ENCODE results near the gene SLC34A3. TPM values are rescaled to one million over a fixed set of nuclear protein-coding genes. Genes with fewer than 3 reads are reported as not detected.

The SLC34A3 gene
- total and polyA plus RNA-seq, 2 donors (not counting 1 experiment from before 2014, with no cell fraction given): not detected

DNA sequence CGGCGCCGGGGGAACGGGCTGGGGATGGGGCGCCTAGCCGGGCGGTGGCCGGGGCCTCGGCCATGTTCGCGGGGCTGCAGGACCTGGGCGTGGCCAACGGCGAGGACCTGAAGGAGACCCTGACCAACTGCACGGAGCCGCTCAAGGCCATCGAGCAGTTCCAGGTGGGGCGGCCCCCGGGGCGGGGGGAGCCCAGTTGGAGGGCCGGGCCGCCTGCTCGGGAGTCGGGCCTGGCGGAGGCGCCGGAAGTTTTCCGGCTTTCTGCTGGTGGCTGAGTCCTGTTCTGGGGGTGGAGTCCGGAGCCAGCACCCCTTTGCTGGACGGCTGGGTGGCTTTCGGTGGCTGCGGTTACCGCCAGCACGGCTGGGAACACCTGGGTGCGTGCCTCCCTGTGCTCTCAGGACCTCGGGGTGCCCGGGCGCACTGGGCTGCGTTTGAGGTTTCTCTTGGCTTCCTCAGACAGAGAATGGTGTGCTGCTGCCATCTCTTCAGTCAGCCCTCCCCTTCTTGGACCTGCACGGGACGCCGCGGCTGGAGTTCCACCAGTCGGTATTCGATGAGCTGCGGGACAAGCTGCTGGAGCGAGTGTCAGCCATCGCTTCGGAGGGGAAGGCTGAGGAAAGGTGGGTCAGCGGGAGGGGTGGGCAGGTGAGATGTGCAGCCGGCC lies 24.9 kb downstream of the SLC34A3 start:
- no peak for DNase-seq
- TF ChIP-seq CTCF (IDR thresholded peaks at IDR 0.05) (no peak), EZH2 (IDR thresholded peaks at IDR 0.05; ENCODE audit: borderline replicate concordance, insufficient read depth, low read depth, low read length, poor library complexity, severe bottlenecking) (no peak)

GRCh38 chr9:137256362-137256761 lies 25.7 kb downstream of the SLC34A3 start:
- Histone ChIP-seq H3K79me2 (ENCODE audit: control insufficient read depth, insufficient read depth, low read length) (peaks cover 35% of the 10 kb centered on the region), H3K27ac (ENCODE audit: low read length in 2 of 2) (no peak overlapping the region), H3K4me3 (ENCODE audit: control extremely low read depth in 1 of 5, extremely low read depth in 1 of 5, insufficient read depth in 1 of 5, low read depth in 2 of 5, low read length in 4 of 5) (peak overlapping the region in 3 of 5 experiments; percentile 79 to 95 (median 81)), H3K4me2 (replicated peaks; ENCODE audit: low read depth, low read length, poor library complexity, severe bottlenecking) (peak overlapping the region; percentile 92), H3K9ac (ENCODE audit: low read length) (peak overlapping the region; percentile 85), H3K36me3 (replicated peaks in 1 of 2; ENCODE audit: control extremely low read depth in 1 of 2, control insufficient read depth in 1 of 2, extremely low read depth in 1 of 2, insufficient read depth in 2 of 2, low read length in 1 of 2) (peaks cover 0 to 14% of the 10 kb centered on the region in 2 experiments), H3K27me3 (replicated peaks in 1 of 4; ENCODE audit: control extremely low read depth in 1 of 4, control insufficient read depth in 3 of 4, insufficient read depth in 4 of 4, low read length in 3 of 4) (no peaks in the 10 kb centered on the region), H3K4me1 (ENCODE audit: control insufficient read depth in 2 of 2, insufficient read depth in 2 of 2, low read length in 2 of 2) (peaks cover 17 to 27% of the 10 kb centered on the region in 2 donors), H3K9me3 (ENCODE audit: control extremely low read depth in 1 of 3, control insufficient read depth in 2 of 3, insufficient read depth in 1 of 3, low read length in 2 of 3) (no peaks in the 10 kb centered on the region), H4K20me1 (ENCODE audit: control insufficient read depth, insufficient read depth, low read length, poor library complexity, severe bottlenecking) (peaks cover 18% of the 10 kb centered on the region), H2AFZ (ENCODE audit: insufficient read depth, low read depth, low read length, poor library complexity, severe bottlenecking) (no peak overlapping the region)
- TF ChIP-seq CTCF (IDR thresholded peaks at IDR 0.05) (no peak), EZH2 (IDR thresholded peaks at IDR 0.05; ENCODE audit: borderline replicate concordance, insufficient read depth, low read depth, low read length, poor library complexity, severe bottlenecking) (no peak)
- WGBS (ENCODE audit: insufficient coverage): 97% methylated on average over 15 of the region's 15 CpGs
- ATAC-seq (ENCODE audit: low read depth) (no peak), DNase-seq (no peak)
- peak overlapping the region; percentile 86 for H3K4me3 Mint-ChIP-seq
- H3K4me1 Mint-ChIP-seq: peaks cover 25% of the 10 kb centered on the region
- no peaks in the 10 kb centered on the region for H3K27me3 Mint-ChIP-seq
- peak overlapping the region; percentile 50 for H3K27ac Mint-ChIP-seq
- intact Hi-C loops (cut with micrococcal nuclease): no loop called here
- H3K9me3 Mint-ChIP-seq (ENCODE audit: insufficient read depth): no peaks in the 10 kb centered on the region
- POLR2A ChIA-PET: interaction anchor here (0.6 to 3.5 kb wide), 5 partner anchors 12 to 124 kb away, joined by 3 to 29 read pairs (median 5); partner anchors contain the start of gene TUBB4B
- CTCF ChIA-PET: interaction anchor here (1.1 to 3.0 kb wide), 3 partner anchors 16 to 29 kb away, joined by 3 to 18 read pairs (median 8); partner anchors contain the start of genes RNF224 and TUBB4B

More for the DNA sequence above, 24.9 kb downstream of the SLC34A3 start:
- Histone ChIP-seq H3K79me2 (ENCODE audit: control insufficient read depth, insufficient read depth, low read length) (peaks cover 35% of the 10 kb centered on the region), H3K9me3 (ENCODE audit: control extremely low read depth in 1 of 3, control insufficient read depth in 2 of 3, insufficient read depth in 1 of 3, low read length in 2 of 3) (no peaks in the 10 kb centered on the region), H4K20me1 (ENCODE audit: control insufficient read depth, insufficient read depth, low read length, poor library complexity, severe bottlenecking) (peaks cover 18% of the 10 kb centered on the region), H3K4me1 (ENCODE audit: control insufficient read depth in 2 of 2, insufficient read depth in 2 of 2, low read length in 2 of 2) (peaks cover 17 to 27% of the 10 kb centered on the region in 2 donors), H3K27me3 (replicated peaks in 1 of 4; ENCODE audit: control extremely low read depth in 1 of 4, control insufficient read depth in 3 of 4, insufficient read depth in 4 of 4, low read length in 3 of 4) (no peaks in the 10 kb centered on the region), H3K4me3 (ENCODE audit: control extremely low read depth in 1 of 5, extremely low read depth in 1 of 5, insufficient read depth in 1 of 5, low read depth in 2 of 5, low read length in 4 of 5) (peak overlapping the region; percentile 23 to 95 (median 81)), H2AFZ (ENCODE audit: insufficient read depth, low read depth, low read length, poor library complexity, severe bottlenecking) (peak overlapping the region; percentile 88), H3K4me2 (replicated peaks; ENCODE audit: low read depth, low read length, poor library complexity, severe bottlenecking) (peak overlapping the region; percentile 92), H3K36me3 (replicated peaks in 1 of 2; ENCODE audit: control extremely low read depth in 1 of 2, control insufficient read depth in 1 of 2, extremely low read depth in 1 of 2, insufficient read depth in 2 of 2, low read length in 1 of 2) (peaks cover 0 to 14% of the 10 kb centered on the region in 2 experiments), H3K9ac (ENCODE audit: low read length) (peak overlapping the region; percentile 85), H3K27ac (ENCODE audit: low read length in 2 of 2) (peak overlapping the region; percentile 3 to 72)
- peak overlapping the region; percentile 86 for H3K4me3 Mint-ChIP-seq
- ChIA-PET CTCF (interaction anchor here (1.0 to 3.0 kb wide), 4 partner anchors 16 to 47 kb away, joined by 3 to 18 read pairs (median 8); partner anchors contain the start of genes CYSRT1, NRARP and TUBB4B), POLR2A (interaction anchor here (1.0 to 3.5 kb wide), 3 partner anchors 13 to 167 kb away, joined by 3 to 29 read pairs (median 6); partner anchors contain the start of genes EXD3, NOXA1 and TUBB4B)
- no peaks in the 10 kb centered on the region for H3K27me3 Mint-ChIP-seq
- no peak for ATAC-seq (ENCODE audit: low read depth)
- H3K9me3 Mint-ChIP-seq (ENCODE audit: insufficient read depth): no peaks in the 10 kb centered on the region
- H3K4me1 Mint-ChIP-seq: peaks cover 25% of the 10 kb centered on the region
- peak overlapping the region; percentile 89 for H3K27ac Mint-ChIP-seq
- 2% methylated on average over 51 of the region's 51 CpGs for WGBS (ENCODE audit: insufficient coverage)
- intact Hi-C loops (cut with micrococcal nuclease): loop anchor here (1.0 to 2.0 kb wide), 4 partner anchors 13 to 55 kb away; partner anchors contain the start of genes TOR4A, TPRN and TUBB4B

Measured in B cell (primary cell).